ENCODE data around the gene TBC1D1. TPM values are rescaled to one million over a fixed set of nuclear protein-coding genes. Genes with fewer than 3 reads are reported as not detected.

Gene TBC1D1
- total and polyA plus RNA-seq, 2 donors (not counting 3 experiments of a cell fraction or from before 2014, with no cell fraction given), result 63.5 to 116 TPM

GRCh38 chr4:38122060-38122459, 231.2 kb downstream of the TBC1D1 start:
- no TSS peak for BruUV-seq (replicated peaks)
- CTCF ChIA-PET, result no interaction called here

More at GRCh38 chr4:38122060-38122459, 231.2 kb downstream of the TBC1D1 start:
- POLR2A ChIA-PET, result no interaction called here
- Histone ChIP-seq H3K4me2 (ENCODE audit: insufficient read depth, low read length) (no peak overlapping the region), H3K27me3 (ENCODE audit: control insufficient read depth in 2 of 2, insufficient read depth in 2 of 2, low read length in 2 of 2) (no peaks in the 10 kb centered on the region), H3K79me2 (ENCODE audit: control insufficient read depth, insufficient read depth, low read length) (no peaks in the 10 kb centered on the region), H3K36me3 (ENCODE audit: control insufficient read depth in 2 of 2, extremely low read depth in 1 of 2, insufficient read depth in 2 of 2, low read length in 2 of 2) (peaks cover 0 to 7% of the 10 kb centered on the region in 2 experiments), H2AFZ (ENCODE audit: low read depth, low read length) (no peak overlapping the region), H3K27ac (ENCODE audit: insufficient read depth, low read depth, low read length) (no peak overlapping the region), H3K4me3 (replicated peaks in 1 of 3; ENCODE audit: insufficient read depth in 1 of 3, low read depth in 1 of 3, low read length in 3 of 3) (no peak overlapping the region), H3K4me1 (ENCODE audit: control insufficient read depth, extremely low read depth, insufficient read depth, low read length) (no peaks in the 10 kb centered on the region), H3K9ac (replicated peaks; ENCODE audit: extremely low read depth, insufficient read depth, low read length) (no peak overlapping the region), H3K9me3 (replicated peaks; ENCODE audit: control insufficient read depth, insufficient read depth, low read length) (no peaks in the 10 kb centered on the region), H3K9me1 (replicated peaks; ENCODE audit: control insufficient read depth, extremely low read depth, insufficient read depth, low read length) (no peaks in the 10 kb centered on the region), H4K20me1 (replicated peaks; ENCODE audit: control insufficient read depth, extremely low read depth, insufficient read depth, low read length) (no peaks in the 10 kb centered on the region)
- intact Hi-C loops (cut with micrococcal nuclease) (no loop called here), dilution Hi-C loops (cut with MboI; ENCODE audit: extremely low pct_ligation_motif_present, low sequenced_read_pairs) (no loop called here)
- no peak for DNase-seq (ENCODE audit: low read depth, low spot score)
- FAIRE-seq, result no peak
- TF ChIP-seq GATA2 (IDR thresholded peaks at IDR 0.05; ENCODE audit: insufficient read depth, insufficient read length, low read depth, low read length) (no peak), CTCF (IDR thresholded peaks at IDR 0.05; ENCODE audit: extremely low read depth in 1 of 2, insufficient read depth in 1 of 2, low read depth in 1 of 2, low read length in 2 of 2) (no peak), MAX (IDR thresholded peaks at IDR 0.05; ENCODE audit: insufficient read depth, insufficient read length) (no peak), POLR2A (IDR thresholded peaks at IDR 0.05; ENCODE audit: low read depth, low read length) (no peak), MYC (IDR thresholded peaks at IDR 0.05; ENCODE audit: low read depth, low read length) (no peak), JUN (IDR thresholded peaks at IDR 0.05; ENCODE audit: borderline replicate concordance, insufficient read depth, insufficient read length, low read depth) (no peak), POLR2AphosphoS5 (IDR thresholded peaks at IDR 0.05; ENCODE audit: insufficient read depth, low read depth, low read length) (no peak), EZH2 (IDR thresholded peaks at IDR 0.05; ENCODE audit: borderline replicate concordance, low read depth, low read length, severe bottlenecking) (no peak), FOS (IDR thresholded peaks at IDR 0.05; ENCODE audit: borderline replicate concordance, insufficient read depth, low read length) (no peak)

Data from endothelial cell of umbilical vein (primary cell).